Brain pericyte (primary cell): ENCODE data around the gene NFATC2.
A peak's percentile ranks its signal among the peaks of the same experiment; 100 is the strongest.

Experiments used
- DNase-seq: peaks from one replicate; pipeline ENCODE4 v3.0.0-alpha.2; 2012; ENCODE audit warnings: low read depth, low spot score

The NFATC2 gene

GRCh38 chr20:51417250-51418136, 125.0 kb downstream of the NFATC2 start:
- no peak for DNase-seq

GRCh38 chr20:51416532-51417249, 125.8 kb downstream of the NFATC2 start:
- DNase-seq = no peak

- no peak for DNase-seq
Measured at GRCh38 chr20:51413857-51414256, 128.7 kb downstream of the NFATC2 start.

GRCh38 chr20:51412951-51413481, 129.5 kb downstream of the NFATC2 start:
- peak; percentile 8 for DNase-seq

GRCh38 chr20:51412333-51412871, 130.1 kb downstream of the NFATC2 start:
- DNase-seq = peak; percentile 73

GRCh38 chr20:51411870-51412269, 130.6 kb downstream of the NFATC2 start:
- DNase-seq = no peak

GRCh38 chr20:51410586-51411325, 131.8 kb downstream of the NFATC2 start:
- DNase-seq = no peak

GRCh38 chr20:51409192-51409880, 133.2 kb downstream of the NFATC2 start:
- no peak for DNase-seq

GRCh38 chr20:51404297-51405060, 138.0 kb downstream of the NFATC2 start:
- DNase-seq = peak; percentile 46

- DNase-seq = no peak
Measured at GRCh38 chr20:51403466-51404220, 138.9 kb downstream of the NFATC2 start.

- DNase-seq = no peak
Measured at GRCh38 chr20:51402201-51402600, 140.3 kb downstream of the NFATC2 start.

- DNase-seq = no peak
Measured at GRCh38 chr20:51401496-51401895, 141.0 kb downstream of the NFATC2 start.

GRCh38 chr20:51400051-51400926, 142.2 kb downstream of the NFATC2 start:
- DNase-seq = no peak

- DNase-seq = no peak
Measured at GRCh38 chr20:51399006-51399890, 143.3 kb downstream of the NFATC2 start.

GRCh38 chr20:51398552-51398951, 144.0 kb downstream of the NFATC2 start:
- no peak for DNase-seq

- no peak for DNase-seq
Measured at GRCh38 chr20:51398083-51398482, 144.4 kb downstream of the NFATC2 start.

- no peak for DNase-seq
Measured at GRCh38 chr20:51397137-51397536, 145.4 kb downstream of the NFATC2 start.
